Measurements from ENCODE around the gene PDZRN3. TPM values are rescaled to one million over a fixed set of nuclear protein-coding genes. Genes with fewer than 3 reads are reported as not detected.

The PDZRN3 gene
- total RNA-seq, 1 experiment from 2014 or later: 0.17 TPM

- CTCF ChIA-PET: interaction anchor here (0.6 kb wide), 1 partner anchor 202 kb away, joined by 3 read pairs; no protein-coding TSS in a partner anchor
These were observed 230.5 kb downstream of the PDZRN3 start for GRCh38 chr3:73394240-73394639.

More at GRCh38 chr3:73394240-73394639, 230.5 kb downstream of the PDZRN3 start:
- no peak overlapping the region for H3K9ac ChIP-seq (ENCODE audit: low read length)
- no peaks in the 10 kb centered on the region for H3K36me3 ChIP-seq (ENCODE audit: control insufficient read depth in 1 of 2, insufficient read depth in 2 of 2, low read length in 2 of 2)
- DNase-seq (ENCODE audit: low read depth, low spot score) (no peak), ATAC-seq (no peak)
- H2AFZ ChIP-seq (ENCODE audit: low read depth, low read length, poor library complexity, severe bottlenecking): no peak overlapping the region
- H3K9me3 ChIP-seq (ENCODE audit: control insufficient read depth in 1 of 2, insufficient read depth in 1 of 2, low read depth in 1 of 2, low read length in 2 of 2): no peaks in the 10 kb centered on the region
- H3K27me3 ChIP-seq (ENCODE audit: insufficient read depth, low read length): peaks cover 23% of the 10 kb centered on the region; the same call in 1 of the 2 replicates
- no peaks in the 10 kb centered on the region for H3K9me2 ChIP-seq (ENCODE audit: insufficient read depth)
- BruUV-seq (replicated peaks): no TSS peak
- H3K4me2 ChIP-seq (ENCODE audit: low read length): no peak overlapping the region
- no peaks in the 10 kb centered on the region for H4K20me1 ChIP-seq (ENCODE audit: insufficient read depth)
- ChIA-PET RAD21 (ENCODE audit: low non-redundant PET in 1 of 2, low total read pairs in 2 of 2, uncharacterized antibody in 2 of 2, unreplicated experiment in 2 of 2) (no interaction called here), POLR2A (no interaction called here)
- TF ChIP-seq, protein P1, sequence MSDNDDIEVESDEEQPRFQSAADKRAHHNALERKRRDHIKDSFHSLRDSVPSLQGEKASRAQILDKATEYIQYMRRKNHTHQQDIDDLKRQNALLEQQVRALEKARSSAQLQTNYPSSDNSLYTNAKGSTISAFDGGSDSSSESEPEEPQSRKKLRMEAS (IDR thresholded peaks at IDR 0.05): no peak
- no peak for TF ChIP-seq YY1 (IDR thresholded peaks at IDR 0.05; ENCODE audit: extremely low read depth, insufficient replicate concordance, low read depth, low read length)
- no peak for TF ChIP-seq EZH2phosphoT487 (IDR thresholded peaks at IDR 0.05; ENCODE audit: borderline replicate concordance)
- no peak for TF ChIP-seq POLR2A (IDR thresholded peaks at IDR 0.05; ENCODE audit: borderline replicate concordance, extremely low read depth, insufficient read depth, insufficient read length)
- no peak for TF ChIP-seq EGR1 (IDR thresholded peaks at IDR 0.05; ENCODE audit: low read depth)
- no peak for TF ChIP-seq POLR2AphosphoS5 (IDR thresholded peaks at IDR 0.05; ENCODE audit: low read depth, low read length)
- TF ChIP-seq, protein P2, sequence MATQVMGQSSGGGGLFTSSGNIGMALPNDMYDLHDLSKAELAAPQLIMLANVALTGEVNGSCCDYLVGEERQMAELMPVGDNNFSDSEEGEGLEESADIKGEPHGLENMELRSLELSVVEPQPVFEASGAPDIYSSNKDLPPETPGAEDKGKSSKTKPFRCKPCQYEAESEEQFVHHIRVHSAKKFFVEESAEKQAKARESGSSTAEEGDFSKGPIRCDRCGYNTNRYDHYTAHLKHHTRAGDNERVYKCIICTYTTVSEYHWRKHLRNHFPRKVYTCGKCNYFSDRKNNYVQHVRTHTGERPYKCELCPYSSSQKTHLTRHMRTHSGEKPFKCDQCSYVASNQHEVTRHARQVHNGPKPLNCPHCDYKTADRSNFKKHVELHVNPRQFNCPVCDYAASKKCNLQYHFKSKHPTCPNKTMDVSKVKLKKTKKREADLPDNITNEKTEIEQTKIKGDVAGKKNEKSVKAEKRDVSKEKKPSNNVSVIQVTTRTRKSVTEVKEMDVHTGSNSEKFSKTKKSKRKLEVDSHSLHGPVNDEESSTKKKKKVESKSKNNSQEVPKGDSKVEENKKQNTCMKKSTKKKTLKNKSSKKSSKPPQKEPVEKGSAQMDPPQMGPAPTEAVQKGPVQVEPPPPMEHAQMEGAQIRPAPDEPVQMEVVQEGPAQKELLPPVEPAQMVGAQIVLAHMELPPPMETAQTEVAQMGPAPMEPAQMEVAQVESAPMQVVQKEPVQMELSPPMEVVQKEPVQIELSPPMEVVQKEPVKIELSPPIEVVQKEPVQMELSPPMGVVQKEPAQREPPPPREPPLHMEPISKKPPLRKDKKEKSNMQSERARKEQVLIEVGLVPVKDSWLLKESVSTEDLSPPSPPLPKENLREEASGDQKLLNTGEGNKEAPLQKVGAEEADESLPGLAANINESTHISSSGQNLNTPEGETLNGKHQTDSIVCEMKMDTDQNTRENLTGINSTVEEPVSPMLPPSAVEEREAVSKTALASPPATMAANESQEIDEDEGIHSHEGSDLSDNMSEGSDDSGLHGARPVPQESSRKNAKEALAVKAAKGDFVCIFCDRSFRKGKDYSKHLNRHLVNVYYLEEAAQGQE (IDR thresholded peaks at IDR 0.05; ENCODE audit: low read depth): no peak
- TF ChIP-seq CBX3 (IDR thresholded peaks at IDR 0.05; ENCODE audit: low read depth): no peak
- TF ChIP-seq, protein P3, sequence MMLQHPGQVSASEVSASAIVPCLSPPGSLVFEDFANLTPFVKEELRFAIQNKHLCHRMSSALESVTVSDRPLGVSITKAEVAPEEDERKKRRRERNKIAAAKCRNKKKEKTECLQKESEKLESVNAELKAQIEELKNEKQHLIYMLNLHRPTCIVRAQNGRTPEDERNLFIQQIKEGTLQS (IDR thresholded peaks at IDR 0.05): no peak
- TF ChIP-seq FOSL1 (IDR thresholded peaks at IDR 0.05; ENCODE audit: low read depth): no peak
- H3K79me2 ChIP-seq (ENCODE audit: insufficient read depth, low read length): no peaks in the 10 kb centered on the region
- no peak overlapping the region for H3K4me3 ChIP-seq (replicated peaks in 1 of 2; ENCODE audit: low read depth in 1 of 2, low read length in 2 of 2)
- no peaks in the 10 kb centered on the region for H3K4me1 ChIP-seq (ENCODE audit: control insufficient read depth in 1 of 2, insufficient read depth in 2 of 2, low read length in 2 of 2)
- H3K27ac ChIP-seq (ENCODE audit: low read depth, low read length): no peak overlapping the region
- intact Hi-C loops (cut with micrococcal nuclease): no loop called here

Measured in HCT116 (cell line).